ENCODE measurements around the gene GPANK1. TPM values are rescaled to one million over a fixed set of nuclear protein-coding genes. Genes with fewer than 3 reads are reported as not detected.
A peak's percentile ranks its signal among the peaks of the same experiment; 100 is the strongest.

The GPANK1 gene
- total and polyA plus RNA-seq, 9 of the 15 experiments (the other 6 are each of a cell fraction or from before 2014, with no cell fraction given), result 32.2 to 111 (median 46.3) TPM

- no peaks in the 10 kb centered on the region for H3K27me3 ChIP-seq (ENCODE audit: control insufficient read depth in 2 of 2, insufficient read depth in 2 of 2, low read length in 2 of 2)
- no peak overlapping the region for H2AFZ ChIP-seq (ENCODE audit: low read depth, low read length)
- ChIA-PET CTCF (ENCODE audit: low intra/inter-chr PET ratio) (no interaction called here), POLR2A (interaction anchor here (0.6 to 9.8 kb wide), 17 partner anchors 11 to 245 kb away, joined by 3 to 182 read pairs (median 3); partner anchors contain the start of genes CLIC1, DDAH2, LSM2 and LY6G5B)
- in situ Hi-C loops (cut with MboI) (no loop called here), intact Hi-C loops (cut with micrococcal nuclease) (no loop called here)
- H3K36me3 ChIP-seq (ENCODE audit: control insufficient read depth, insufficient read depth, low read length), result peaks cover 56% of the 10 kb centered on the region
- H4K20me1 ChIP-seq (replicated peaks; ENCODE audit: control insufficient read depth, insufficient read depth, low read length), result peaks cover 8% of the 10 kb centered on the region; the same call in 1 of the 2 replicates
- H3K9me3 ChIP-seq (replicated peaks; ENCODE audit: control insufficient read depth, insufficient read depth, low read depth, low read length), result no peaks in the 10 kb centered on the region
- no TSS peak for BruUV-seq (replicated peaks)
- 0 out of 3 replicates have a peak, but pooled peaks have one; percentile 2 for ATAC-seq
- H3K4me3 ChIP-seq, result peak overlapping the region; percentile 52
- H3K4me2 ChIP-seq (ENCODE audit: insufficient read depth, low read length), result peak overlapping the region; percentile 54
- no peak for FAIRE-seq
- H3K9ac ChIP-seq (ENCODE audit: insufficient read depth in 1 of 2, low read depth in 2 of 2, low read length in 2 of 2), result peak overlapping the region; percentile 80 to 89
- 56% methylated on average over 4 of the region's 4 CpGs for WGBS (ENCODE audit: insufficient coverage, low coverage, missing lambda C conversion rate)
- no peaks in the 10 kb centered on the region for H3K9me1 ChIP-seq (ENCODE audit: control insufficient read depth, insufficient read depth, low read length)
- peaks cover 81% of the 10 kb centered on the region for H3K79me2 ChIP-seq (ENCODE audit: control insufficient read depth, insufficient read depth, low read length)
- DNase-seq (ENCODE audit: extremely low read depth in 1 of 4, low spot score in 3 of 4), result no peak
- H3K27ac ChIP-seq (ENCODE audit: extremely low read depth, low read depth, low read length), result peak overlapping the region; percentile 80; the same call in 2 of the 3 replicates
- peaks cover 45 to 61% of the 10 kb centered on the region in 2 experiments for H3K4me1 ChIP-seq (replicated peaks in 1 of 2; ENCODE audit: control insufficient read depth in 2 of 2, insufficient read depth in 2 of 2, low read length in 2 of 2)
- TF ChIP-seq MITF (IDR thresholded peaks at IDR 0.05) (0 out of 2 replicates have a peak, but pooled peaks have one; percentile 34), USF1 (CRISPR knock-in tag; IDR thresholded peaks at IDR 0.05) (peak; percentile 20; the same call in 1 of the 2 replicates), REST (IDR thresholded peaks at IDR 0.05; ENCODE audit: borderline replicate concordance) (0 out of 2 replicates have a peak, but pooled peaks have one; percentile 1), REST (CRISPR knock-in tag; IDR thresholded peaks at IDR 0.05; ENCODE audit: low read depth) (no peak), SAP30 (IDR thresholded peaks at IDR 0.05; ENCODE audit: borderline replicate concordance, insufficient read depth, low read depth, low read length, poor library complexity, severe bottlenecking) (no peak), PTBP1 (IDR thresholded peaks at IDR 0.05; ENCODE audit: low read depth, low read length) (0 out of 2 replicates have a peak, but pooled peaks have one; percentile 17), ZBTB7A (IDR thresholded peaks at IDR 0.05; ENCODE audit: borderline replicate concordance, control insufficient read depth, low read depth, low read length) (peak; percentile 49; the same call in 1 of the 2 replicates), ETV6 (IDR thresholded peaks at IDR 0.05; ENCODE audit: borderline replicate concordance in 1 of 2, low read depth in 2 of 2, low read length in 1 of 2) (no peak), ETV6 (CRISPR knock-in tag; IDR thresholded peaks at IDR 0.05; ENCODE audit: borderline replicate concordance) (0 out of 2 replicates have a peak, but pooled peaks have one; percentile 60), MAFF (IDR thresholded peaks at IDR 0.05; ENCODE audit: low read length) (peak; percentile 76), WHSC1 (IDR thresholded peaks at IDR 0.05; ENCODE audit: low read length) (peak; percentile 38)
Observed at GRCh38 chr6:31658158-31658688, 6.6 kb downstream of the GPANK1 start.
